CD14-positive monocyte (primary cell): ENCODE results near the gene DHRS1. TPM values are rescaled to one million over a fixed set of nuclear protein-coding genes. Genes with fewer than 3 reads are reported as not detected.

Source experiments
- DNase-seq, 3 donors: peaks; one replicate each; pipeline ENCODE4 v3.0.0-alpha.2; 2011 to 2022
- H2AFZ ChIP-seq: 2 replicates; pipeline ENCODE4 v1.6.0; 2012; ENCODE audit warnings: mild to moderate bottlenecking, low read depth, low read length, inconsistent platforms; ENCODE audit not compliant: insufficient read depth, poor library complexity, severe bottlenecking
- H3K27ac ChIP-seq, 2 donors: 1 replicate in 1 of 2; 2 replicates in 1 of 2; pipeline ENCODE4 v1.5.1; 2012 to 2013; ENCODE audit warnings: low read length in 2 of 2, control low read depth in 1 of 2, inconsistent platforms in 1 of 2, low read depth in 1 of 2, mild to moderate bottlenecking in 1 of 2
- H3K27me3 ChIP-seq, 2 donors: one replicate each; pipeline versions ENCODE4 v1.6.0 to v1.6.1; 2011 to 2013; ENCODE audit warnings: low read length in 2 of 2; ENCODE audit not compliant: control insufficient read depth in 2 of 2, insufficient read depth in 2 of 2
- H3K36me3 ChIP-seq, 2 donors: replicated peaks in 1 of 2; 1 replicate in 1 of 2; 2 replicates in 1 of 2; pipeline versions ENCODE4 v1.5.1 to v1.6.1; 2012 to 2013; ENCODE audit warnings: low read length in 2 of 2, control low read depth in 1 of 2, inconsistent platforms in 1 of 2, mild to moderate bottlenecking in 1 of 2; ENCODE audit not compliant: insufficient read depth in 2 of 2, control insufficient read depth in 1 of 2
- H3K4me1 ChIP-seq, 2 donors: 1 replicate in 1 of 2; 2 replicates in 1 of 2; pipeline versions ENCODE4 v1.5.1 to v1.6.1; 2012 to 2013; ENCODE audit warnings: low read length in 2 of 2, control low read depth in 1 of 2, inconsistent platforms in 1 of 2, mild to moderate bottlenecking in 1 of 2, moderate library complexity in 1 of 2; ENCODE audit not compliant: insufficient read depth in 2 of 2, control insufficient read depth in 1 of 2
- H3K4me2 ChIP-seq: replicated peaks from 2 replicates; pipeline ENCODE3; 2012; ENCODE audit warnings: low read length, moderate library complexity, mild to moderate bottlenecking; ENCODE audit not compliant: poor library complexity, severe bottlenecking; ENCODE audit errors: extremely low read depth
- H3K4me3 ChIP-seq, 3 experiments: fragments of 200-600 bp in 1 of 3; sonication (generic) in 1 of 3; replicated peaks in 1 of 3; 1 replicate in 2 of 3; 2 replicates in 1 of 3; pipeline ENCODE4 v1.5.1; 2011 to 2013; ENCODE audit warnings: low read length in 3 of 3, mild to moderate bottlenecking in 3 of 3, control low read depth in 2 of 3, low read depth in 2 of 3, inconsistent platforms in 1 of 3, moderate library complexity in 1 of 3
- H3K79me2 ChIP-seq: 2 replicates; pipeline ENCODE4 v1.6.0; 2012; ENCODE audit warnings: mild to moderate bottlenecking, control low read depth, inconsistent platforms, low read length, moderate library complexity; ENCODE audit not compliant: insufficient read depth
- H3K9ac ChIP-seq: 2 replicates; pipeline ENCODE4 v1.6.0; 2017; ENCODE audit warnings: low read length, mild to moderate bottlenecking; ENCODE audit not compliant: insufficient read depth, poor library complexity, severe bottlenecking
- H3K9me3 ChIP-seq, 2 donors: replicated peaks in 1 of 2; 1 replicate in 1 of 2; 2 replicates in 1 of 2; pipeline versions ENCODE4 v1.5.1 to v1.6.1; 2012 to 2013; ENCODE audit warnings: low read length in 2 of 2, control low read depth in 1 of 2; ENCODE audit not compliant: control insufficient read depth in 1 of 2, insufficient read depth in 1 of 2
- H4K20me1 ChIP-seq: 2 replicates; pipeline ENCODE4 v1.6.0; 2012; ENCODE audit warnings: mild to moderate bottlenecking, low read length, control low read depth, moderate library complexity; ENCODE audit not compliant: insufficient read depth
- H3K27ac Mint-ChIP-seq, 7 donors: one replicate each; pipeline ENCODE4 v1.8.0; 2020; ENCODE audit warnings: mild to moderate bottlenecking in 7 of 7, mixed read lengths in 7 of 7, moderate library complexity in 6 of 7, inconsistent platforms in 2 of 7
- H3K27me3 Mint-ChIP-seq, 3 donors: one replicate each; pipeline ENCODE4 v1.8.0; 2021 to 2022; ENCODE audit warnings: low read depth in 3 of 3, mild to moderate bottlenecking in 3 of 3, mixed read lengths in 3 of 3, moderate library complexity in 3 of 3, inconsistent platforms in 1 of 3
- H3K36me3 Mint-ChIP-seq, 2 donors: one replicate each; pipeline ENCODE4 v1.8.0; 2020; ENCODE audit warnings: mixed read lengths in 2 of 2, inconsistent platforms in 1 of 2, mild to moderate bottlenecking in 1 of 2
- H3K4me1 Mint-ChIP-seq: one replicate; pipeline ENCODE4 v1.8.0; 2020; ENCODE audit warnings: mild to moderate bottlenecking, mixed read lengths
- H3K4me3 Mint-ChIP-seq, 2 donors: one replicate each; pipeline ENCODE4 v1.8.0; 2020; ENCODE audit warnings: mild to moderate bottlenecking in 2 of 2, mixed read lengths in 2 of 2, moderate library complexity in 1 of 2
- H3K9me3 Mint-ChIP-seq, 7 donors: one replicate each; pipeline ENCODE4 v1.8.0; 2020 to 2022; ENCODE audit warnings: mixed read lengths in 7 of 7, mild to moderate bottlenecking in 6 of 7, moderate library complexity in 6 of 7, inconsistent platforms in 2 of 7
- WGBS: methylation state at CpG from one replicate; pipeline ENCODE4 v1.1.5; 2013; ENCODE audit warnings: missing lambda C conversion rate; ENCODE audit not compliant: insufficient coverage; 5-methylcytosine and 5-hydroxymethylcytosine counted together
- intact Hi-C, 2 donors: fragments of 100-400 bp; cut with micrococcal nuclease; formaldehyde crosslinking; loops; one replicate each; pipeline versions ENCODE4 v1.15.0 to v1.15.1; 2023
- polyA plus RNA-seq, 3 donors: library from polyadenylated mRNA; depleted of rRNA in 1 of 3; unstranded in 2 of 3; stranded (reverse) in 1 of 3; fragments of 300-500 nt in 2 of 3; fragments of >200 nt in 1 of 3; fragmentation: Illumina TruSeq in 2 of 3; gene quantifications; 1 replicate in 2 of 3; 2 replicates in 1 of 3; pipeline ENCODE4 v1.2.3, GENCODE V29; 2012 to 2021
- TF ChIP-seq, protein P1 (sequence below): fragments of 200-600 bp; IDR thresholded peaks from one replicate; pipeline ENCODE4 v1.8.0; 2022; ENCODE audit warnings: antibody characterized with exemption, mild to moderate bottlenecking

DHRS1 gene
- polyA plus RNA-seq, 3 donors = 31.6 to 49.4 (median 48.8) TPM

GRCh38 chr14:24325963-24326362 lies 26.4 kb upstream of the DHRS1 start:
- no peaks in the 10 kb centered on the region for H3K36me3 ChIP-seq
- peaks cover 0 to 2% (median 0%) of the 10 kb centered on the region in 7 donors for H3K9me3 Mint-ChIP-seq
- no peak overlapping the region for H3K4me3 ChIP-seq
- H3K79me2 ChIP-seq = no peaks in the 10 kb centered on the region
- H4K20me1 ChIP-seq = no peaks in the 10 kb centered on the region
- intact Hi-C loops = no loop called here
- H3K27ac ChIP-seq = no peak overlapping the region
- peaks cover 0 to 15% (median 3%) of the 10 kb centered on the region in 3 donors for H3K27me3 Mint-ChIP-seq
- H3K4me1 Mint-ChIP-seq = peaks cover 57% of the 10 kb centered on the region
- H3K4me3 Mint-ChIP-seq = no peak overlapping the region
- H3K36me3 Mint-ChIP-seq = peaks cover 6 to 10% of the 10 kb centered on the region in 2 donors
- H3K9me3 ChIP-seq = no peaks in the 10 kb centered on the region
- 98% methylated on average over 9 of the region's 9 CpGs for WGBS
- DNase-seq = no peak
- no peak overlapping the region for H3K27ac Mint-ChIP-seq
- H3K27me3 ChIP-seq = no peaks in the 10 kb centered on the region
- TF ChIP-seq, protein P1, sequence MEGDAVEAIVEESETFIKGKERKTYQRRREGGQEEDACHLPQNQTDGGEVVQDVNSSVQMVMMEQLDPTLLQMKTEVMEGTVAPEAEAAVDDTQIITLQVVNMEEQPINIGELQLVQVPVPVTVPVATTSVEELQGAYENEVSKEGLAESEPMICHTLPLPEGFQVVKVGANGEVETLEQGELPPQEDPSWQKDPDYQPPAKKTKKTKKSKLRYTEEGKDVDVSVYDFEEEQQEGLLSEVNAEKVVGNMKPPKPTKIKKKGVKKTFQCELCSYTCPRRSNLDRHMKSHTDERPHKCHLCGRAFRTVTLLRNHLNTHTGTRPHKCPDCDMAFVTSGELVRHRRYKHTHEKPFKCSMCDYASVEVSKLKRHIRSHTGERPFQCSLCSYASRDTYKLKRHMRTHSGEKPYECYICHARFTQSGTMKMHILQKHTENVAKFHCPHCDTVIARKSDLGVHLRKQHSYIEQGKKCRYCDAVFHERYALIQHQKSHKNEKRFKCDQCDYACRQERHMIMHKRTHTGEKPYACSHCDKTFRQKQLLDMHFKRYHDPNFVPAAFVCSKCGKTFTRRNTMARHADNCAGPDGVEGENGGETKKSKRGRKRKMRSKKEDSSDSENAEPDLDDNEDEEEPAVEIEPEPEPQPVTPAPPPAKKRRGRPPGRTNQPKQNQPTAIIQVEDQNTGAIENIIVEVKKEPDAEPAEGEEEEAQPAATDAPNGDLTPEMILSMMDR = no peak
- peaks cover 46 to 50% of the 10 kb centered on the region in 2 donors for H3K4me1 ChIP-seq
- no peak overlapping the region for H3K9ac ChIP-seq
- no peak overlapping the region for H3K4me2 ChIP-seq
- no peak overlapping the region for H2AFZ ChIP-seq

DNA sequence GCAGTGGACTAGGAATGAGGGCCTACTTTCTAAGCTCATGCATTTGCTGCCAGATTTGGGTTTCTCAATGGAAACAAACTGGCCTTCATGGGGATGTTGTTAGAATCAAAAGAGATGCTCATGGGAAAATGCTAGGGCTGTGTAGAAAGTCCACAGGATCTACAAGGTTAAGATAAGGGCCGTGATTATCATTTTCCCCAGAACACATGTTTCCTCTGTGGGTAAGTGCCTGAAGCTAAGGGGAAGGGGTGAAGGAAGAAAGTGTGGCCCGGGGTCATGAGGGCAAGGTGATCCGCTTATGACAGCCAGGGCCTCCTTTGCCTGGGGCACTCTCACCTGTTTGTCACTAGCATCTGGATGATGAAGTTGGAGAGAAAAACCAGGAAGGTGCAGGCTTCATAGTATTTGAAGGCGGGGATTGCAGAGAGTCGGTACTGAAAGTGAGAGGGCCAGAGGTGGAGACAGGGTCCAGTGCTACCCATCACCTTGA lies 25.5 kb upstream of the DHRS1 start:
- H4K20me1 ChIP-seq = no peaks in the 10 kb centered on the region
- TF ChIP-seq, protein P1 = no peak
- H3K27ac Mint-ChIP-seq = peak overlapping the region in 2 of 7 donors; percentile 38 to 76
- H2AFZ ChIP-seq = no peak overlapping the region
- H3K4me3 ChIP-seq = no peak overlapping the region
- H3K9ac ChIP-seq = no peak overlapping the region
- no peak overlapping the region for H3K4me3 Mint-ChIP-seq
- 46% methylated on average over 3 of the region's 5 CpGs for WGBS
- H3K4me2 ChIP-seq = no peak overlapping the region
- intact Hi-C loops = no loop called here
- no peaks in the 10 kb centered on the region for H3K36me3 ChIP-seq
- H3K27ac ChIP-seq = no peak overlapping the region
- H3K27me3 Mint-ChIP-seq = peaks cover 0 to 19% (median 3%) of the 10 kb centered on the region in 3 donors
- DNase-seq = no peak
- no peaks in the 10 kb centered on the region for H3K9me3 ChIP-seq
- no peaks in the 10 kb centered on the region for H3K27me3 ChIP-seq
- no peaks in the 10 kb centered on the region for H3K79me2 ChIP-seq
- peaks cover 53% of the 10 kb centered on the region for H3K4me1 Mint-ChIP-seq
- peaks cover 0 to 4% (median 0%) of the 10 kb centered on the region in 7 donors for H3K9me3 Mint-ChIP-seq
- peaks cover 40 to 45% of the 10 kb centered on the region in 2 donors for H3K4me1 ChIP-seq
- peaks cover 0 to 4% of the 10 kb centered on the region in 2 donors for H3K36me3 Mint-ChIP-seq
